Omental fat pad (tissue), 4 donors: Measurements from ENCODE around the gene TRIOBP. TPM values are rescaled to one million over a fixed set of nuclear protein-coding genes. Genes with fewer than 3 reads are reported as not detected.
A peak's percentile ranks its signal among the peaks of the same experiment; 100 is the strongest.

Experiments used
- ATAC-seq: fragments of 150-250 bp; one replicate; pipeline ENCODE4 v1.9.1; 2016; ENCODE audit warnings: mild to moderate bottlenecking, moderate library complexity; ENCODE audit not compliant: low FRiP score
- DNase-seq: peaks from one replicate; pipeline ENCODE4 v3.0.0-alpha.2; 2019; ENCODE audit warnings: low spot score
- total RNA-seq, 4 donors: library from RNA; depleted of rRNA; stranded (reverse); fragments of >200 nt; gene quantifications; one replicate each; pipeline ENCODE4 v1.1.0, GENCODE V29; 2016
- TF ChIP-seq, protein P1 (sequence below), 3 donors: fragments of 450-650 bp; IDR thresholded peaks; one replicate each; pipeline ENCODE4 v1.5.1; 2016 to 2017; ENCODE audit warnings: antibody characterized with exemption in 3 of 3, mild to moderate bottlenecking in 3 of 3, moderate library complexity in 2 of 3

TRIOBP gene
- total RNA-seq, 4 donors from 2014 or later: 79.2 to 179 (median 82.8) TPM

DNA sequence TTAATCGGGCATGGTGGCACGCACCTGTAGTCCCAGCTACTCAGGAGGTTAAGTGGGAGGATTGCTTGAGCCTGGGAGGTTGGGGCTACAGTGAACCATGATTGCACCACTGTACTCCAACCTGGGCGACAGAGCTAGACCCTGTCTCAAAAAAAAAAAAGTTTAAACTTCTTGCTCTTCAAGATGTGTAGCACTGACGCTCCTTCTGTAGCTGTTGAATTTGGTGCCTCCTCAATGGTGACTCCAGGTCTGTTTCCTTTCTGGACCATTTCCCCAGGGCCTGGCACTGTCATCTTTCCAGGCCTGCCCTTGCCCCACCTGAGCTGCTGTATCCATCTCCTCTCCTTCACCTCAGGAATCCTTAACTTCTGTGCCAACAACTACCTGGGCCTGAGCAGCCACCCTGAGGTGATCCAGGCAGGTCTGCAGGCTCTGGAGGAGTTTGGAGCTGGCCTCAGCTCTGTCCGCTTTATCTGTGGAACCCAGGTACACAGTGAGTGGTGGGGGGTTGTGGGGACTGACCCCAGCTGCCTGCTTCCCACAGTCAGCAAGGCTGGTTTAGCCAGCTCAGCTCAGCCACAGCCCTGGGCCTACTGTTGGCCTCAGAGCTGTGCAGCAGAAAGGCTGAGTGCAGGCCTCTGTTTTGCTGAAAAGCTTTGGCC is 113.0 kb downstream of the TRIOBP start:
- DNase-seq (no peak), ATAC-seq (no peak)
- TF ChIP-seq, protein P1, sequence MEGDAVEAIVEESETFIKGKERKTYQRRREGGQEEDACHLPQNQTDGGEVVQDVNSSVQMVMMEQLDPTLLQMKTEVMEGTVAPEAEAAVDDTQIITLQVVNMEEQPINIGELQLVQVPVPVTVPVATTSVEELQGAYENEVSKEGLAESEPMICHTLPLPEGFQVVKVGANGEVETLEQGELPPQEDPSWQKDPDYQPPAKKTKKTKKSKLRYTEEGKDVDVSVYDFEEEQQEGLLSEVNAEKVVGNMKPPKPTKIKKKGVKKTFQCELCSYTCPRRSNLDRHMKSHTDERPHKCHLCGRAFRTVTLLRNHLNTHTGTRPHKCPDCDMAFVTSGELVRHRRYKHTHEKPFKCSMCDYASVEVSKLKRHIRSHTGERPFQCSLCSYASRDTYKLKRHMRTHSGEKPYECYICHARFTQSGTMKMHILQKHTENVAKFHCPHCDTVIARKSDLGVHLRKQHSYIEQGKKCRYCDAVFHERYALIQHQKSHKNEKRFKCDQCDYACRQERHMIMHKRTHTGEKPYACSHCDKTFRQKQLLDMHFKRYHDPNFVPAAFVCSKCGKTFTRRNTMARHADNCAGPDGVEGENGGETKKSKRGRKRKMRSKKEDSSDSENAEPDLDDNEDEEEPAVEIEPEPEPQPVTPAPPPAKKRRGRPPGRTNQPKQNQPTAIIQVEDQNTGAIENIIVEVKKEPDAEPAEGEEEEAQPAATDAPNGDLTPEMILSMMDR (IDR thresholded peaks at IDR 0.05): no peak

DNA sequence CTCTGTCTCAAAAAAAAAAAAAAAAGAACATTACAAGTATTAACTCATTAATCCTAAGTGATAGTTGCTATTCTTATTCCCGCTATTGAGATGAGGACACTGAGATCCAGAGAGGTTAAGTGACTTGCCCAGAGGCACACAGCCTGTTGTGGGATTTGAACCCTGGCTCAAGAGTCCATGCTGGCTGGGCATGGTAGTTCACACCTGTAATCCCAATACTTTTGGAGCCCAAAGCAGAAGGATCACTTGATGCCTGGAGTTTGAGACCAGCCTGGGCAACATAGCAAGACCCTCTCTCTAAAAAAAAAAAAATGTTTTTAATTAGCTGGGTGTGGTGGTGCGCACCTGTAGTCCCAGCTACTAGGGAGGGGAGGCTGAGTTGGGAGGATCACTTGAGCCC is 115.0 kb downstream of the TRIOBP start:
- TF ChIP-seq, protein P1 (IDR thresholded peaks at IDR 0.05): no peak

DNA sequence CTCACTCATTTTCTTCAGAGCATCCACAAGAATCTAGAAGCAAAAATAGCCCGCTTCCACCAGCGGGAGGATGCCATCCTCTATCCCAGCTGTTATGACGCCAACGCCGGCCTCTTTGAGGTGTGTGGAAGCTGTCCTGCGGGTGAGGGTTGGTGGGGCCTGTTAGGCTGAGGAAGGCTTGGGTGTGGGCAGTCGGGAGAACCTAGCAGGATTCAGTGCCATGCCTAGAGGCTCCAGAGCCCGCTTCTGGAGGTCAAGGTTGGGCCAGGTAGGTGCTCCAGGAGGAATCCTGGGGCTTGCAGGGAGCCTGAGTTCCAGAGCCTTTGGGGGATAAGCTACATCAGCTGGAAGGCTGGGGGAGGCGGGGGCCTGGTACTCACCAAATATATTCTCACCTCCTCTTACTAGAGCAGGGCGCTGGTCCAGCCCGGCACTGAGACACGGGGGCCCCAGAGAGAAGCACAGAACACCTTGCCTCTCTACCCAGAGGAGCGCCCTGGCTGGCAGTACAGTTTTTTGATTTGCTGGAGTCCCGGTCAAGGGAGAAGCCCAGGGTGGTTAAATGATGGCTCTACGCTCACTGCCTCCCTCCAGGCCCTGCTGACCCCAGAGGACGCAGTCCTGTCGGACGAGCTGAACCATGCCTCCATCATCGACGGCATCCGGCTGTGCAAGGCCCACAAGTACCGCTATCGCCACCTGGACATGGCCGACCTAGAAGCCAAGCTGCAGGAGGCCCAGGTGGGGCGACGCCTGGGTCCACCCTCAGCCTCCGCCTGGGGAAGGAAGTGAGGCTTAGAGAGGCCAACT is 116.2 kb downstream of the TRIOBP start:
- TF ChIP-seq, protein P1 (IDR thresholded peaks at IDR 0.05): no peak
- no peak for DNase-seq
- no peak for ATAC-seq

More for the DNA sequence above, 115.0 kb downstream of the TRIOBP start:
- ATAC-seq (no peak), DNase-seq (no peak)

DNA sequence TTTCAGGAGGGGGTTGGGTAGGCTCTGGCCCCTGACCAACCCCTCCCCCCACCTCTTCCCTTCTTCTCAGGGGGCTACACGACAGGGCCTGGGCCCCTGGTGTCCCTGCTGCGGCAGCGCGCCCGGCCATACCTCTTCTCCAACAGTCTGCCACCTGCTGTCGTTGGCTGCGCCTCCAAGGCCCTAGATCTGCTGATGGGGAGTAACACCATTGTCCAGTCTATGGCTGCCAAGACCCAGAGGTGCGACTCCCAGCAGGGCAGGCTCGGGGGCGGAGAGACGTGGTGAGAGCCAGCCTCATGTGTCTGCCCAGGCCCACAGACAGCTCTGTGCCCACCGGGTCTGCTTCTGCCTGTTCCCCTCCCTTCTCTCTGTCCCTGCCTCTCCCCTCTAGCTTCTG is 118.7 kb downstream of the TRIOBP start:
- DNase-seq: no peak
- TF ChIP-seq, protein P1 (IDR thresholded peaks at IDR 0.05): no peak
- no peak for ATAC-seq

DNA sequence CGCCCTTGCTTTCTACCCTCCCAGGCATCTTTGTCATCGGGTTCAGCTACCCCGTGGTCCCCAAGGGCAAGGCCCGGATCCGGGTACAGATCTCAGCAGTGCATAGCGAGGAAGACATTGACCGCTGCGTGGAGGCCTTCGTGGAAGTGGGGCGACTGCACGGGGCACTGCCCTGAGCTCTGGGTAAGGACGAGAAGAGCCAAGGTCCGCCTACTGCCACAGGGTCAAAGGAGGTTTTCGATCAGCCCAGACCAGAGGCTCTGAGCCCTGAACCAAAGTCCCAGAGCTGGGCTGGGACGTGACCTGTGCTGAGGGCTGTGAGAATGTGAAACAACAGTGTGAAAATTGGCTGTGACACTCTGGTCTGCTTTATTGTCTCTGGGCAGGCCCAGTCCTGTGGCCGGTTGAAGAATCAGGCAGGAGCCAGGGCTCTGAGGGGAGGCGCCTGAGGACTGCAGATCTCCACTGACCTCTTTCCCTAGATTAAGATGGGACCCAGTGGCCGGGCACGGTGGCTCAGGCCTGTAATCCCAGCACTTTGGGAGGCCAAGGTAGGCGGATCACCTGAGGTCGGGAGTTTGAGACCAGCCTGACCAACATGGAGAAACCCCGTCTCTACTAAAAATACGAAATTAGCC is 119.8 kb downstream of the TRIOBP start:
- DNase-seq (no peak), ATAC-seq (no peak)
- TF ChIP-seq, protein P1 (IDR thresholded peaks at IDR 0.05): no peak

DNA sequence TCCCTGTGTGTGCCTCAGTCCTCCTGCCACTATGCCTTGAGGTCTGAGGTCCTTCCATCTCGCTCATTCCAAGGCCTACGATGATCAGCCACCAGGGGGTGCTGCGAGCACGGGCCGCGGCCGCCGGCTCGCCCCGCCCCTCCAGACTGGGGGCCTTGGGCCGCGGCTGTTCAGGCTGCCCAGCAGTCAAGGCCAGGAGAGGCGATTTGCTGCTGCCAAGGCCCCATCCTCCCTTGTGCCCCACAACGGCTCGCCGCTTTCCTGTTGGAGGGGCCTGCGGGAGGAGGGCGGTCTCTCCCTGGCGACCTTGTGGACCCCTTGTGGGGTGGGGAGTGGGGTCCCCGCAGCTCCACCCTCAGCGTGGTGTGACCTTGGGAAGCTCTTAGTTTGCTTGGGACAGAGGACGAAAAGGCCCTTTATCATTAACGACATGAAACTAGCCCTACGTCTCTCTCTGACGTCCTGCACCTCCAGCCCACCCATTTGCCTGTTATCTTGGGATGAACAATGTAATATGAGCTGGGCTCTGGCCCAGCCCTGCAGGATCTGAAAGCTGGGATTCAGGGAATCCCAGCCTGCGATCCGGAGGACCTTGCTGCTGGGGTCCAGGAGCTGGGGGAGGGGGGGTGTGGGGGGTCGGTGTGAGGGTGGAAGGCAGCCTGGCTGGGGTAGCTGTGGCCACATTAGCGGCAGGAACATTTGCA is 121.0 kb downstream of the TRIOBP start:
- DNase-seq (peak; percentile 85), ATAC-seq (peak; percentile 88)
- TF ChIP-seq, protein P1 (IDR thresholded peaks at IDR 0.05): peak in 2 of 3 donors; percentile 76 to 92
